Stomach smooth muscle (tissue), 2 donors: ENCODE results near the gene RFTN1.

Source experiments
- H3K27ac ChIP-seq: one replicate; pipeline ENCODE4 v1.7.0; 2013; ENCODE audit warnings: mild to moderate bottlenecking, low read length, inconsistent platforms
- H3K27me3 ChIP-seq, 2 donors: one replicate each; pipeline ENCODE4 v1.7.0; 2013; ENCODE audit warnings: low read length in 2 of 2; ENCODE audit not compliant: insufficient read depth in 2 of 2, control insufficient read depth in 1 of 2
- H3K36me3 ChIP-seq, 2 donors: one replicate each; pipeline ENCODE4 v1.7.0; 2013; ENCODE audit warnings: low read length in 2 of 2; ENCODE audit not compliant: control insufficient read depth in 2 of 2, insufficient read depth in 2 of 2
- H3K4me1 ChIP-seq: one replicate; pipeline ENCODE4 v1.7.0; 2013; ENCODE audit warnings: low read length; ENCODE audit not compliant: control insufficient read depth, insufficient read depth
- H3K4me3 ChIP-seq, 2 donors: one replicate each; pipeline ENCODE4 v1.7.0; 2013; ENCODE audit warnings: low read length in 2 of 2
- H3K9ac ChIP-seq, 2 donors: one replicate each; pipeline ENCODE4 v1.7.0; 2013; ENCODE audit warnings: low read length in 2 of 2, mild to moderate bottlenecking in 1 of 2
- H3K9me3 ChIP-seq, 2 donors: one replicate each; pipeline ENCODE4 v1.7.0; 2013; ENCODE audit warnings: low read length in 2 of 2; ENCODE audit not compliant: control insufficient read depth in 2 of 2
- donor health status: healthy.
- donor health status: Pancreatic carcinoma.

RFTN1 gene

DNA sequence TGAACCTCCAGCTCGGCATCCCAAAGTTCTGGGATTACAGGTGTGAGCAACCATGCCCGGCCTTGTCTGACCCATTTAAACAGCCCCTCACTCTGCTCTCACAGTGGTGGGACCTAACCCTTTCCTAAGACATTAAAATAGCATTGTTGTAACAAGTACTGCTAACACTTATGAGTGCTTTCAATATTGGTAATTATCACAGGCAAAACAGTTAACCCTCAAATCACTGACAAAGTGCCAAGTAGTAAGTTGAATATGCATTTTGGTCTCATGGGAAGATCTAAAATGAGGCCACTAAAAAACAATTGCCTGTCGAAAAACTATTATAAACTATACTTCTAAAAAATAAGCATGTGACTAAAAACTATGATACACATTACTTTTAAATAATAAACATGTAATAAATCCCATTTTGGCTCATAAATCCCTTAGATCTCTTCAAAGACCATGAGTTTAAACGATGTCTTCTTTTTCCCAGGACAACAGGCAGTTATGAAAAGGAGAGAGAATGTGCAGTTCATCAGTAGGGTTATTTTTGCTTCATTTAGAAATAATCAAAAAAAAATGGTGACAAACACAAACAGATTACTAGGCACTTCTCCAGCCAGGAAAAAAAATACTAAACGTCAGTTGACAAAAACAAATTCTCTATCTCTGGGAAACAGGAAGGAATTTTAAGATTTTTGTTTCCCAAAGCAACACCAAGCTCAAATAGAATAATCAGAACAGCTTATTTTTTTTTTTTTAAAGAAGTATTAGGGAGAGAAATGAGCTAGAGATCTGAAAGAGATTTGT, 95.4 kb downstream of the RFTN1 start:
- Histone ChIP-seq H3K36me3 (no peaks in the 10 kb centered on the region), H3K27ac (no peak overlapping the region), H3K9ac (no peak overlapping the region), H3K4me1 (peaks cover 4% of the 10 kb centered on the region), H3K9me3 (no peaks in the 10 kb centered on the region), H3K27me3 (no peaks in the 10 kb centered on the region), H3K4me3 (no peak overlapping the region)

DNA sequence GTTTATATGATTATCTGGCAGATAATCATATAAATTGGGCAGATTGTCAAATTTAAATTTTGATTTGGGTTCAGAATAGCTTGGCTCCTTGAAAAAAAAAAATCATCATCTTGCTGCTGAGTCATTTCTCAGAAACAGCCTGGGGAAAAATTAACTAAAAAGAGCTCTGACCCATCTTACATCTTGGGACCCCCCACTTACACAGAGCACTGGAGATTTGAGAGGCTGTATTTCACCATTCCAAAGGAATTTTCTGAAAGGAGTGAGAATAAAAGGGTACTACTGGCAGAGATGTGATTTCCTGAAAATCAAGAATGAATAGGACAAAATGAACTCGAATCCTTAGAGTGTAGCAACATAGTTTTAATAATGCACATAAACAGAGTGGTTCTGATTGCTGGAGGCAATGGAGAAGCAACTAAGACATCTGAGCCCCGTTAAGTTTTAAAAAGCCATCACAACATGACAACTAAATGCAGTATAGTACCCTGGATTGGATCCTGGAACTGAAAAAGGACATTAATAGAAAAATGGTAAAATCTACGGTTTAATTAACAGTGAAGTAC, 97.5 kb downstream of the RFTN1 start:
- Histone ChIP-seq H3K27me3 (no peaks in the 10 kb centered on the region), H3K27ac (no peak overlapping the region), H3K4me1 (peaks cover 4% of the 10 kb centered on the region), H3K36me3 (no peaks in the 10 kb centered on the region), H3K4me3 (no peak overlapping the region), H3K9ac (no peak overlapping the region), H3K9me3 (no peaks in the 10 kb centered on the region)

DNA sequence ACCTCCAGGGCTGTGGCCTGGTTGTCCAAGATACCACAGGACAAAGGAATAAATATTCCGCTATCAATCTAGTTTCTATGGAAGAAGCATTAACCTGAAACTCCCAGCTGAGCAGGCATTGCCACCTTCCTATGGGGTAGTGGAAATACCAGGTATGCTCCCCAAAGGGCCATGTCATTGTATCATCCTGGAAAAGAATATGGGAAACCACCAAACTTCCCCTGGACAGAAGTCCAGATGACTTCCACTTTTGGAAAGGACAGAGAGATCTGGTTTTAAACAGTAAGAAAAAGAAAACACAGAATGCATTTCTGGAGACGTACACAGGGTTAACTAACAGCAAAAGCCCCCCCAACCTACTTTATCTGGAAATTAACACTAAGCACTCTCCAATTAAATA, 100.2 kb downstream of the RFTN1 start:
- Histone ChIP-seq H3K36me3 (no peaks in the 10 kb centered on the region), H3K9me3 (no peaks in the 10 kb centered on the region), H3K9ac (no peak overlapping the region), H3K27me3 (no peaks in the 10 kb centered on the region), H3K4me1 (no peaks in the 10 kb centered on the region), H3K27ac (no peak overlapping the region), H3K4me3 (no peak overlapping the region)

DNA sequence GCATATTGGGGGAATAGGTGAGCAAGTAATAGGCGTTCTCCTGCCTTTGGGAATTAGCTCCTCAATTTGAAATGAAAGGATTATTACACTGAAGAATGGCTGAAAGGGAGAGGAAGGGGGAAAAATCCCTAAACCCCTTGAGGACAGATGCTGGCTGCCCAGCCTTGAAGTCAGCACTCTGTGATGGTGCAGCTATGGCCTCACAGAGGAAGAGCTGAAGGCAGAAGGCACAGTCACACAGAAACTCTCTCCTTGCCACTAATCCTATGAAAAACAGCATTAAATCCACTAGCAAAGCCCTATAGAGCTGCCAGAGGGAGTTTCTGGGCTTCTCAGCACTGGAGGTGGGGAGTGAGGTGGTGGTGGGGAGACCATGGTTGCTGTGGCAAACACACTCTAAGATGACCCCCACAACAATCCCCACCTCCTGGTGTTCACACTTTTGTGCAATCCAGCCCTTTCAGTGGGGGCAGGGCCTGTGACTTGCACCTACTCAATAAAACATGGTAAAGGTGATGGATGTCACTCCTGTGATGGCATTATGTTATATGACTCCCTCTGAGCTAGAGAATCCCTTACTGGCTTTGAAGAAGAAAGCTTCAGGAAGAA, 101.2 kb downstream of the RFTN1 start:
- no peak overlapping the region for H3K4me3 ChIP-seq
- no peaks in the 10 kb centered on the region for H3K4me1 ChIP-seq
- H3K9me3 ChIP-seq = no peaks in the 10 kb centered on the region
- no peak overlapping the region for H3K9ac ChIP-seq
- H3K36me3 ChIP-seq = no peaks in the 10 kb centered on the region
- no peaks in the 10 kb centered on the region for H3K27me3 ChIP-seq
- H3K27ac ChIP-seq = no peak overlapping the region

DNA sequence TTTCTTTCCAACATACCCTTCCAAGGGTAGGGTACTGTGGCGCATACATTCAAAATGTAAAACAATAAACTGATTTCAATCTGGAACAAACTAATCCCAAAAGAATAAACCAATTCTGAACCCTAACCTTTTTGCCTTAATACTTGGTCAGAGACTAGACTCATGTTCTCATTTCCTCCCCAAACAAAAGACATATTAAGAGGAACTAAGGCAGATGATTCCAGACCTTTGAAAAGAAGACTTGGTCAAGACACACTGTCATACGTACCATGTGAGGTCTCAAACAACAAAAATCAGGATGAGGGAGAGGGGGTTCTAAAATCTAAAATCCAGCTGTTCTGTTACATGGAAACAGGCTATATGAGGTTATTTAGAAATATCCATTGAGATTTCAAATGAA, 102.1 kb downstream of the RFTN1 start:
- no peak overlapping the region for H3K4me3 ChIP-seq
- H3K9ac ChIP-seq = no peak overlapping the region
- no peak overlapping the region for H3K27ac ChIP-seq
- no peaks in the 10 kb centered on the region for H3K9me3 ChIP-seq
- no peaks in the 10 kb centered on the region for H3K4me1 ChIP-seq
- H3K27me3 ChIP-seq = no peaks in the 10 kb centered on the region
- no peaks in the 10 kb centered on the region for H3K36me3 ChIP-seq

DNA sequence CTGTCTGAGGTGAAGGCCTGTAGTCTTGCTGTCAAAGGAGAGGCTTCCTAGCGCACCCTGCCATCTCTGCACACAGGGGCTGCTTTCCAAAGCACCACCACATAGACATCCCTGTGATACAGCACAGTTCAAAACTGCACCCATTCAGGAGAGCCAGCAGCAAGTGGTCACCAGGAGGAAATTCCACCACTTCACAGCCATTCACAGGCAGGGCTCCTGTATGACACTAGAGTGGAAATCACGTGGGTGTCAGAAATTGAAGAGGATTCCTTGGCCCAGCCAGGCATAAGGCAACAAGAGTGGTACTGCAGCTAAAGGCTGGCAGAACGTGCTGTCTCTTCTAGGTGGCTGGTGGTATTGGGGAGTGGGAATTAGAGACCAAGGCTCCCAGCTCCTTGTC, 102.8 kb downstream of the RFTN1 start:
- no peak overlapping the region for H3K4me3 ChIP-seq
- H3K9ac ChIP-seq = no peak overlapping the region
- H3K27ac ChIP-seq = no peak overlapping the region
- no peaks in the 10 kb centered on the region for H3K36me3 ChIP-seq
- H3K9me3 ChIP-seq = no peaks in the 10 kb centered on the region
- no peaks in the 10 kb centered on the region for H3K4me1 ChIP-seq
- H3K27me3 ChIP-seq = no peaks in the 10 kb centered on the region

DNA sequence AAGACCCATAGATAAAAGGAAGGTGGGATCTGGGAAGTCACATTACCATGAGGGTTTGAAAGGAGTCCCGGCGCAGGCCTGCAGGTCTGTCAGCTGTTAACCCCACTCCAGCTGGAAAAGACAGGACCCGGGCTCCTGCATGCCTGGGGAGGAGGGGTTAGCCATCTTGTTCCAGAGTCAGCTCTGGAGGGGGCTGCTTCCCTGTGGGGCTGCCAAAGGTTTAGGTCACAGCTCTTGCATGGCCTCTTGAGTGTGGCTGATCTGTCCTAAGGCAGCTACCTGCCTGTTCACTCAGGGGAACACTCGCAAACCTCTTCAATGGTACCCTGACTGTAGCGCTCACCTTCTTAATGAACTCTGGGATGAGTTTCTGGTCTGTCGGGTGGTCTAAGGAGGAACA, 104.5 kb downstream of the RFTN1 start:
- Histone ChIP-seq H3K9ac (no peak overlapping the region), H3K36me3 (no peaks in the 10 kb centered on the region), H3K27ac (no peak overlapping the region), H3K4me1 (no peaks in the 10 kb centered on the region), H3K27me3 (no peaks in the 10 kb centered on the region), H3K9me3 (no peaks in the 10 kb centered on the region), H3K4me3 (no peak overlapping the region)

DNA sequence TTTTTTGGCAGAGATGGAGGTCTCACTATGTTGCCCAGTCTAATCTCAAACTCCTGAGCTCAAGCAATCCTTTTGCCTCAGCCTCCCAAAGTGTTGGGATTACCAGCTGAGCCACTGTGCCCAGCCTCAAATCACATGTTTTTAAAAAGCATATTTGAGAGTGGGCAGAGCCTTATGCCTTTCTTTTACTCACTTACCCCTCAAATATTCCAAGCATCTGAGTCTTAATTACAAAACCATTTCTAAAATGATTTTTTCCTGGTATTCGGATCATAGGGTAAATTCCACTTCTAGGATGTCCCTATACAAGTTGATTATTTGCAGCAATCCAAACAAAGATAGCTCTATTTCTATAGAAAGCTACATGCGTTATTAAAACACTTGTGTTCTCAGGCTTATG, 106.1 kb downstream of the RFTN1 start:
- no peaks in the 10 kb centered on the region for H3K36me3 ChIP-seq
- no peaks in the 10 kb centered on the region for H3K9me3 ChIP-seq
- H3K27ac ChIP-seq = no peak overlapping the region
- no peaks in the 10 kb centered on the region for H3K27me3 ChIP-seq
- H3K4me1 ChIP-seq = no peaks in the 10 kb centered on the region
- H3K4me3 ChIP-seq = no peak overlapping the region
- no peak overlapping the region for H3K9ac ChIP-seq

DNA sequence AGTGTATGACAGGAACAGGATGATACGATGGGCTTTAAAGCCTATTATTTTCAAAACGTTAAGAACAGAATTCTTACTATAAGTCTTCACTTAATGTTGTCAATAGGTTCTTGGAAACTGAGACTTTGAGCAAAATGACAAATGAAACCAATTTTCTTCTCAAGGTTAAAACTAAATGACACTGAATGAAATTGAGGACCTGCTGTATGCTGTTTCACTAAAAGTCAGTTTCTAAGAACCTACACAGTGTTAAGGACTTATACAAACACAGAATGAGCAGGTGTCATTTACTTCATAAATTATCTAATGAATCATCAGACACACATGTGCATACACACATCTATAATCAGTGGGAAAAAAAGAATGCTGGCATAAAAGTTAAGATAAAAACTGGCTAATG, 106.9 kb downstream of the RFTN1 start:
- no peak overlapping the region for H3K27ac ChIP-seq

DNA sequence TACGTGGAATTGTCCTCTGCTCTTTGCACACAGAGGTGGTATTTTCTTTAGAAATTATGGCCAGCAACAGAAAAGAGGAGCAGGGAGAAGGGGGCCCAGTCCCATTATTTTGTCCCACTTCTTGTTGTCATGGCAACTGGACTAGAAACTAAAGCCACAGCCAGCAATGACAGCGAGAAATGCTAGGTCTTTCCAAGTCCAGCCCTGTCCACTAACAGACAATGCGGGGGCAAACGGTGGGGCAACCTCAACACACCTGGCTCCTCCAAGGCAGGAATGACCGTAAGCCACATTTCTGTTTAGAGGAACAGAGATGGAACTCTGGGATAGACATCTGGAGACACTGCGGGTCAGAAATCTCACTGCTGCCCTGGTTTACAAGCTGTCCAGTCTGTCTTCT, 107.3 kb downstream of the RFTN1 start:
- Histone ChIP-seq H3K9ac (no peak overlapping the region), H3K4me1 (no peaks in the 10 kb centered on the region), H3K4me3 (no peak overlapping the region), H3K27me3 (no peaks in the 10 kb centered on the region), H3K36me3 (no peaks in the 10 kb centered on the region), H3K9me3 (no peaks in the 10 kb centered on the region), H3K27ac (no peak overlapping the region)

More for the DNA sequence above, 106.9 kb downstream of the RFTN1 start:
- Histone ChIP-seq H3K27me3 (no peaks in the 10 kb centered on the region), H3K4me1 (no peaks in the 10 kb centered on the region), H3K36me3 (no peaks in the 10 kb centered on the region), H3K9me3 (no peaks in the 10 kb centered on the region), H3K4me3 (no peak overlapping the region), H3K9ac (no peak overlapping the region)

DNA sequence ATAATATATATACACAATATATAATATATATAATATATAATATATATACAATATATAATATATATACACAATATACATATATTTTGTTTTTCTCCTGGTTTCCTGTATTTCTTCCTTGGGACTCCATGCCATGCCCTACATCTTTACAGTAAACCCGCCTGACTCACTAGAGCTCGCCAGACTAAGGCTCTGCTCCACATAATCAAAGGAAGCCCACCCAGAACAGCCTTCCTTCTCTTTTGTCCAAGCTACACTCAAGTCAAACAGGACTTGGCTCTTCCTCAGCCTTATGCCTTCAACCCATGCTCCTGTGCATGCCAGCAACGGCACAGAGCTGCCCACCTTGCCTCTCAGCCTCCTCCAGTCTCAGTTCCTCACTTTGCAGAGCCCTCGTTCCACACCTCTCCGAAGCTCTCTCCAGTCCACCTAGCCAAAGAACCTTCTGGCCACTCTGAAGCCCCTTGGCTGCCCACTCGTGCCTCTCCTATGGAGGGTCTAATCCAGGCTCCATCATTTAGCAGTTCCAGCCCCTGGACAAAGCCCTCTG, 109.1 kb downstream of the RFTN1 start:
- H3K27ac ChIP-seq = no peak overlapping the region
- H3K4me1 ChIP-seq = peaks cover 12% of the 10 kb centered on the region

More for the DNA sequence above, 109.1 kb downstream of the RFTN1 start:
- Histone ChIP-seq H3K9me3 (no peaks in the 10 kb centered on the region), H3K9ac (no peak overlapping the region), H3K36me3 (no peaks in the 10 kb centered on the region), H3K27me3 (no peaks in the 10 kb centered on the region), H3K4me3 (no peak overlapping the region)
